GM12891 (cell line): ENCODE data around the gene HMOX1.

Experiments
- POLR2A ChIP-seq: IDR thresholded peaks from 2 replicates; pipeline ENCODE4 v1.6.1; 2011; ENCODE audit warnings: low read depth, low read length, control low read depth
- POLR2AphosphoS5 ChIP-seq: IDR thresholded peaks from 2 replicates; pipeline ENCODE4 v1.6.1; 2011; ENCODE audit warnings: low read depth, low read length, control low read depth

GRCh38 chr22:35334004-35334403 is 46.9 kb upstream of the HMOX1 start:
- TF ChIP-seq POLR2AphosphoS5 (no peak), POLR2A (no peak)
